Activated T-cell treated with anti-CD3 and anti-CD28 coated beads for 48 hours (primary cell): ENCODE results near the gene ESR2.
"Not testable (repeated sequence)": the region's sequence is repeated elsewhere in the genome, so short reads cannot be mapped to it uniquely, and the experiment has no call there.

Source experiments
- DNase-seq: peaks from one replicate; pipeline ENCODE4 v3.0.0-alpha.2; 2020; ENCODE audit warnings: low read depth

ESR2 gene

DNA sequence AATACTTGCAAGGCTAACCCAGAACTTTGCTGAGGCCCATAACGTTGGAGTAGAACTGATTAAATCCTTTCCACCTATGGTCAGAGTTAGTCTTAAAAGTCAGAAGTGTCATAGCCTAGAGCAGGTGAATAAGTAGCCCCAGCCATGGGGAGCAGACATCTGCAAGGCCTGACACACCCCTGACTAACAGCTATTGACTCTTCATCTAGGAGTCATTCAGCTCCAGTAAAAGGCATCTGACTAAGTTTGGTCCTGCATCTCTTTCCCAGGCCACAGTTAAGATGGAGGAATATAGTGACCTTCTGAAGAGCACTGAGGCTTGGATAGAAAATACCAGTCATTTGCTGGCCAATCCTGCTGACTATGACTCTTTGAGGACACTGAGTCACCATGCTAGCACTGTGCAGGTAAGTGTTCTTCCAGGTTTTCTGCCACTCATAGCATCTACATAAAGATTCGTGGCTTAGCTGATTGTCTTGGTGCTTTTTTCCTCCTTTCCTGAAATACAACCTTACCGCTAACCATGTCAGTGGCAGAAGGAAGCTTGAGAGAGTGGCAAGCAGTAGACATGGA is 212.9 kb downstream of the ESR2 start:
- DNase-seq: no peak

DNA sequence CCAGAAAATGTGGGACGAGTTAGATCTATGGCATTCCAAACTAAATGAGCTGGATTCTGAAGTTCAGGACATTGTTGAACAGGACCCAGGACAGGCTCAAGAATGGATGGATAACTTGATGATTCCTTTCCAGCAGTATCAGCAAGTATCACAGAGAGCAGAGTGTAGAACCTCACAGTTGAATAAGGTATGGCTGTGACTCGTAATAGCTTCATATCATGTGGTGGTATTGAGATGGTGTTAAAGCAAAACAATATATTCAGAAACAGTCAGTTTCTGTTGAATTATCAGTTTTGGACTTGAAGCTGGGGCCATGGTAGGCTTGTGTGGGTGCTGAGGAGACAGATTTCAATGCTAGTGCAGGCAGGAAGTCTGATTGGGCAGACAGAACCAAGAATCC is 213.7 kb downstream of the ESR2 start:
- DNase-seq: no peak

DNA sequence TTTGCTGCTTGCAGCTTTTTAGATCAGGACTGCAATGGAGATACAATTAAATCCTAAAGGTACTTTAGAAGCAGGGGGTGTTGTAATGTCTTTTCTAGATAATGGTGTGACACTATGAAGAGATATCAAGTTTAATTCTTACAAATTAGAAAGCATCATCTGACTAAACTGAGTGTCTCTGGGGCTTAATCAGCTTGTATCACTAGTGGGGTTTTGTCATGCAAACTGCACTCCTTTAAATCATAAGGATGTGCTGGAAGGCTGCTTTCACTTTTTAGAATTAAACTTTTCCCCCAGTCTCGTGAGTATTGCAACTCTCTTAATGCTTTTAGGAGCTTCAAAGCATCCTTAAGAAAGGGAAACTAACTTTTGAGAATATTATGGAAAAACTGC is 218.6 kb downstream of the ESR2 start:
- DNase-seq: no peak

DNA sequence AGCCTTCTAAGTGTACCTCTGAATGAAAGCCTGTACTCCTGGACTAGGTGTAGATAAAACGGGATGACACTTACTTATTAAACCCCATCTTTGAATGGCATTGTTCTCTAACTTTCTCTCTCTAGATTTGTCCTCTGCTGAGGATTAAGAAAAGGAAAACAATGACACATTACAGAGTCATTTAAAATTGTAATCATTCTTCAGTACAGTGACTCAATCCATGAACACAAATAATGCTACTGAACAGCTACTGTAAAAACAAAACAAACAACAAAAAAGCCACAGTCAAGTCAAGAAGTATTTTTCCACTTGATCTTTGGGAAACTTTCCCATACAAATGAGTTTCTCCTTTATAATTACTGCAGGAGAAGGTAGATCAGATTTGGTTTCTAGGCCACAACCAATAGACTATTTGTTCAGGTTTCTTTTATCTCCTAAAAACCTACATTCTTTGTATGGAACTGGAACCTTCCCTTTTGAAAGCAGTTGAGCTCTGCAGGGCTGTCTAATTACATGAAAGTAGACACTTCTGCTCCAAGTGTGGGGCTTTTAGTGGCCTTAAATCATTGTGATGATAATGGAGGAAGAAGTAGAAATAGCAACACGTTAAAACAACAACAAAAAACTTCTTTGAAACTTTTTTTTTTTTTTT is 219.1 kb downstream of the ESR2 start:
- no peak for DNase-seq

DNA sequence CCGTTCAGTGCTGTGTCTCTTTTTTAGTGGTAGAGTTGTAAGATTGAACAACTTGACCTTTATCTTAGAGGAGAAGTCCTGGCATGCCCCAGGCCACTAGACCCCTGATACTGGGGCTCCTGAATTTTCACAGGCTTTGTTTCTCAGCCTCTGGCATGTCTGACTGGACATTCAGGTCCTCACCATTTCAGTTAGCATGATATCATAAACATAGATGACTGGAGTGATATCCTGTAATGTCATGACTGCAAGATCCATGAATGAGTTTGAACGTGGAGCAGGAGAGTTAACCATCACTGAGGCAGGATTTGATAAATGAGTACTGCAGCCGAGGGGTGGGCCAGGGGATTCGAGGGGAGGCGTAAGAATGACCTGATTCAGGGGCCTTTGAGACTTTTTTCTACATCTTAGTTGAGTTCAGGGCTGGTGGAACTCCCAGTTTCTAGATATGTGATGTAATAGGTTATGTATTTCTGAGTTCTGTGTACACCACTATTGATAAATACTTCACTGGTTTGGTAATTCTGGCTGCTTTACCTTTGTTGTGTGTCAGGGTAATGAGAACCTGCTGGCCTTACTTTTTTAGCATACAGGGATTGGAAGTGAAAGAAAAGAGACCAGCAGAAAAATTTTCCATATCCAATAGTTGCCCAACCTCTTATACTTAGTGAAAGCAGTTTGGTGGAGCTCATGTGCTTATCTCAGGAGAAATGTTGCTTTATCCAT is 224.4 kb downstream of the ESR2 start:
- DNase-seq: no peak

DNA sequence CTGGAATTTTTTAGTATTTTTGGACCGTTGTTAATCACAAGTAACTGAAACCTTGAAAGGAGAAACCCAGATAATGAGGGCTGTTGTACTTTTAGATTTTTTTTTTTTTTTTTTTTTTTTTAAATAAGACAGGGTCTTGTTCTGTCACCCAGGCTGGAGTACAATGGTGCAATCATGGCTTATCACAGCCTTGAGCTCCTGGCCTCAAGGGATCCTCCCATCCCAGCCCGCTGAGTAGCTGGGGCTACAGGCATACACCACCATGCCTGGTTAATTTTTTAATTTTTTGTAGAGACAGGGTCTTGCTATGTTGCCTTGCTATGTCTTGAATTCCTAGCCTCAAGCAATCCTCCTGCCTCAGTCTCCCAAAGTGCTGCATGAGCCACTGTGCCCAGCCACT is 229.7 kb downstream of the ESR2 start:
- DNase-seq: no peak

DNA sequence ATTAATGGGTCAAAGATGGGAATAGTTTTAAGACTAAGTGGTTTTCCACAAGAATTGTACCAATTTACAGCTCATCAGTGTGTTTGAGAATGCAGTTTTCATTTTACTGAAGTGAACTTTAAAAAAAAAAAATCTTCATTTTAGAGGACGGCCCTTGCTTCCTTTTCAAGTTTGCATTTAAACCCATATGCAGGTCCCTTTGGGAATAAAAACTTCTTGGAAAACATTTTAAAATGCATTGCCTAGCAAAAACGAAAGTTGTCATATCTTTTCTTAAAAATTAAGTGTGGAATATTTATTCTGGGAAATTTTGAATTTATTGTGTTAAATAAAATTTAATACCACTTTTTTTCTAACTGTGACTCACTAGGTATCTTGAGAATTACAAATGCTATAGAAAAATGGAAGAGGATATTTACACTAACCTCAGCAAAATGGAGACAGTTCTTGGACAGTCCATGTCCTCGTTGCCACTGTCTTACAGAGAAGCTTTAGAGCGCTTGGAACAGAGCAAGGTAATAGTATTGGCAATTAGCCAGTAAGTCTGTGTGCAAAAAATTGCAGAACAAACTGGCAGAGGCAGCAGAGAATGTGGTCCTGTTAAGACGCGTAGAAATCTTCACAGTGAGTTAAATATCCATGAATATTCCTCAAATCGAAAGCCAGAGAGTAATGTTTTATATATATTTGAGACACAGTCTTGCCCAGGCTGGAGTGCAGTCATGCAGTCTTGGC is 231.6 kb downstream of the ESR2 start:
- DNase-seq: no peak

DNA sequence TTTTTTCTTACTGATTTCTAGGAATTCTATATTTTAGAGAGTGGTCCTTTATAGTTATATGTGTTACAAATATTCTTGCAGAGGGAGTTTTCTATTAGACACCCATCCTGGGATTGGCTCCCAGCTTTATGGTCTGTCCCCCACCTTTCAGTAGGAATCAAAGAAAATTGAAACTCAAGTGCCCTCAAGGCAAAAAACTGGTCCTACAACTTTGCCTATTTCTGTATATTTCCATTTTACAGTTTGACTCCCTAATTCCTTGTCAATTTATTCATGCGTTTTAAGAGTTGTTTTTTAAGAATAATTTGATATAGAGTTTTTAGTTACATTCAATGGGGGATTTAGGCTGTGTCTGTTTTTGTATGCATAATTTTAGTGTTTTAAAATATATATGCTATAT is 232.5 kb downstream of the ESR2 start:
- no peak for DNase-seq

DNA sequence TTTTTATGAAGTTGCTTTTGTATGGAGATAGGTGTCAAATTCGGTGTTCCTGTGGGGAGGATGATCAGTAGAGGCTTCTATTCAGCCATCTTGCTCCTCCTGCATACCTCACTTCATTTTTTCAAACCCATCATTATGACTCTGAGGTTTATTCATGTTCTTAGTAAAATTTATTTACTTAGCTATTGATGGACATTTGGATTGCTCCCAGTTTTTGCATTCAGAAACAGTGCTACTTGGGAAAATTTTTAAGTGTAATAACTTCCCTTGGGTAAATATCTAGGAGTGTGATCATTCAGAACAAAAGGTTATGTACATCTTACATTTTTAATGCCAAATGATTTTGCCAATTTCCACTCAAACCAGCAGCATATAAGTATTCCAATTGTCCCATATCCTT is 233.1 kb downstream of the ESR2 start:
- no peak for DNase-seq

DNA sequence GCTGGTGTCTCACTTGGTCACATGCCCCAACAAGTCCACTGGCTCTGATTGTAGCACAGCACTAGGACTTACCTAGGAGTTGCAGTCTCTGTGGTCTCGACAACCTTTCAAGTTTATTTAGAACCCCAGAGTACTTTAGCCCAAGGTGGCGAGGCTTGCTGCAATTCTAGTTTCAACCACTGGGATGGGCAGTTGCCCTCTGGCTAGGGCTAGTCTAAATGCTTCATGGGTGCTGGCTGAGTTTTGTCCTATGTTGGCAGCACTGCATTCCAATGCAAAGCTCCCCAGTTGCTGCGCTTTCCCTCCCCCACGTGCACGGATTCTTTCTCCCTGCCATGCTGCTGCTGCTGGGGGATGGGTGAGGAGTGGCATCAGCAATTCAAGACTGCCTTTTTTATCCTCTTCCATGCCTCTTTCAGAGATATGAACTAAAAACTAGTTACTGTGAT is 233.5 kb downstream of the ESR2 start:
- DNase-seq: peak; percentile 13

DNA sequence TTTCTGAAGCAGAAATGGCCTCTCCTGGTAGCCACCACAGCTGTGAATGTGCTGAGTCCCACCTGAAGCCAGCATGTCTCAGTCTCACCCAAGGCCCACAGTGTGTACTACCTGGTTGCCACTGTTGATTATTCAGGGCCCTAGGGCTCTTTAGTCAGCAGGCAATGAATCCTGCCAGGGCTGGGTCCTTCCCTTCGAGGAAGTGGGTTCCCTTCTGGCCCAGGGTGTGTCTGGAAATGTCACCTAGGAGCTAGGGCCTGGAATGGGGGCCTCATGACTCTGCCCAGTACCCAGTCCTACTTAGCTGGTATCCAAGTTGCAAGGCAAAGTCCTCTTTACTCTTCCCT is 234.0 kb downstream of the ESR2 start:
- no peak for DNase-seq

DNA sequence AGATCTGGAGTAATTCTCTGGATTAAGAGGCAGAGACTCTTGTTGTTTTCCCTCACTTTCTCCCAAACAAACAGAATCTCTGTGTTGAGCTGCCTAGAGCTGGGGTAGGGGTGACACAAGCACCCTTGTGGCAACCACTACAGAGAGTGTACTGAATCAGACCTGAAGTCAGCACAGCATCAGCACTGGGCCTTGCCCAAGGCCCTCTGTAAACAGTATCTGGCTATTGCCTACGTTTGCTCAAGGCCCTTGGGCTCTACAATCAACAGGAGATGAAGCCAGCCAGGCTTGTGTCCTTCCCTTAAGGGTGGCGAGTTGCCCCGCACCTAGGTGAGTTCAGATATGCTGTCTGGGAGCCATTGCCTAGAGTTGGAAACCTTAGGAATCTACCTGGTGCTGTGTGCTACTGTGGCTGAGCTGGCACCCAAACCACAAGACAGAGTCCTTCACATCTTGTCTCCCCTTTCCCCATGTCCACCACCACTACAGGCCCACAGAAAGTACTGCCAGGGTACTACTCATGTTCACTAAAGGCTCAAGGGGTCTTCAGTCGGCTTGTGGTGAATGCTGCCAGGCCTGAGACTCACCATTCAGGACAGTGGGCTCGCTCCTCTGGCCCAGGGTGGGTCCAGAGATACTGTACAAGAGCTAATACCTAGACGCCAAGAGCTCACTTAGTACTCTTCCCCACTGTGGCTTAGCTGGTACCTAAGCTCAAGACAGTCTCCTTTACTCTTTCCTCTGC is 234.5 kb downstream of the ESR2 start:
- DNase-seq: no peak

DNA sequence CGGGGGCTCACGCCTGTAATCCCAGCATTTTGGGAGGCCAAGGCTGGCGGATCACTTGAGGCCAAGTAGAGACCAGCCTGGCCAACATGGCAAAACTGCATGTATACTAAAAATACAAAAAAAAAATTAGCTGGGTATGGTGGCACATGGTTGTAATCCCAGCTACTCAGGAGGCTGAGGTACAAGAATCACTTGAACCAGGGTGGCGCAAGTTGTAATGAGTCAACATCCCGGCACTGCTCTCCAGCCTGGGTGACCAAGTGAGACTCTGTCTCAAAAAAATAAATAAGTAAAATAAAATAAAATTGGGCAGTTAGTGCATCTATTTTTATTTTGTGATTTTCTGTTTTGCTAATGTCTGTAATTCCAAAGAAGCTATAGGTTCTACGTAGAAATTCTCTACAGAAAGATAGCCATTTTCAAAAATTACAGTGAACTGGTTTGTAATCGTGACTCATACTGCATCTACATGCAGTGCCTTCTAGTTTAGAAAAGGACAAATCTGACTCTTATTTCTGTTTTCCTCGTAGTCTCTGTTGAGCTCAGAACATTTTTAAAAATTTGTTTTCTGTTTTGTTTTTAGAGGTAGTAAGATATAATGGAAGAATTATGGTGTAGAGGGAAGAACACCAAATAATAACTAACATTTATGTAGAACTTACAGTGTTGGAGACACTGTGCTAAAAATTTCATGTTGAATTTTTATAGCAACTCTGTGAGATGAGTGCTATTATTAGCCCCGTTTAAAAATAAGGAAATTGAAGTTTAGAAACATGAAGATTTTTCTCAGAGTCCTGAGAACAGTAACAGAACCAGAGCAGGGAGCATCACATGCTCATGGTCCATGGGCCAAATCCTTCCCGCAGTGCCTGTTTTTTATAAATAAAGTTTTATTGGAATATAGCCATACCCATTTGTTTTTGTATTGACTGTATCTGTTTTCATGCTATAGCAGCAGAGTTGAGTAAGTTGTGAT is 240.2 kb downstream of the ESR2 start:
- DNase-seq: no peak

DNA sequence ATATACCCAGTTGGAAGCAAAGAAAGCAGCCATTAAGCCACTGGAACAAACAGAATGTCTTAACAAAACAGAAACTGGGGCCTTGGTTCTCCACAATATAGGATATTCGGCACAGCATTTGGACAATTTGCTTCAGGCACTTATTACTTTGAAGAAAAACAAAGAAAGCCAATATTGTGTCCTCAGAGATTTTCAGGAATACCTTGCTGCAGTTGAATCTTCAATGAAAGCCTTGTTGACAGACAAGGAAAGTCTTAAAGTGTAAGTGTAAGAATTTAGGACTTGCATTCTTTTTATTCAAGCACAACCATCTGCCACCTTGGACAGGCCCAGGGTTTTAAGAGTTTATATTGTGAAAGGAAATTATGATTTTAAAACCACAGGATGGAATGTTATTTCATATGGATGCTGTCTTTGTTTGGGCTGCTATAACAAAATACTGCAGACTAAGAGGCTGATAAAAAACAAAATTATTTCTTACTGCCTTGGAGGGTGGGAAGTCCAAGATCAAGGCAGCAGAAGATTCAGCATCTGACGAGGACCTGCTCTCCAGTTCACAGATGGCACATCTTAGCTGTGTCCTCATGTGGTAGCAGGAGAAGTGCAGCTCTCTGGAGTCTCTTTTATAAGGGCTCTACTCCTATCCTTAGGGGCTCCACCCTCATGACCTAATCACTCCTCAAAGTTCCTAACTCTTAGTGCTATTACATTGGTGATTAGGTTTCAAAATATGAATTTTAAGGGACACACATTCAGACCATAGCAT is 244.4 kb downstream of the ESR2 start:
- no peak for DNase-seq

DNA sequence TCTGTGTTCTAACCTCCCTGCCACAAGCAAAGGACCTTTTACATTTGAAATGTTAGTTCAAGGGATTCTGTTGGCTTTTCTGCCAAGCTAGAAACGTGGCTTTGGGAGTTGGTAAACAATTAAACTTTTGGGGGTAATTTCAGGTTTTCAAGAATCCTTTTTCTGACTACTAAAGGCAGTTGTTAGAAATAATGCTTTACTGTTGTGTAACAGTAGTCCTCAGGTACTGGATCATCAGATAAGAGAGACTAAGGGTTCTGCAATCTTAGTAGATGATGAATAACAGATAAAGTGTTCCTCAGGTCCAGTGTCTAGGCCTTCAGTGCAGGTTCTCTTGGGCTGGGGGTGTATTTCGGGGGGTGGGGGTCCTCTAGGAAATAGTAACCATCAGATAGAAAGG is 249.1 kb downstream of the ESR2 start:
- DNase-seq: no peak

DNA sequence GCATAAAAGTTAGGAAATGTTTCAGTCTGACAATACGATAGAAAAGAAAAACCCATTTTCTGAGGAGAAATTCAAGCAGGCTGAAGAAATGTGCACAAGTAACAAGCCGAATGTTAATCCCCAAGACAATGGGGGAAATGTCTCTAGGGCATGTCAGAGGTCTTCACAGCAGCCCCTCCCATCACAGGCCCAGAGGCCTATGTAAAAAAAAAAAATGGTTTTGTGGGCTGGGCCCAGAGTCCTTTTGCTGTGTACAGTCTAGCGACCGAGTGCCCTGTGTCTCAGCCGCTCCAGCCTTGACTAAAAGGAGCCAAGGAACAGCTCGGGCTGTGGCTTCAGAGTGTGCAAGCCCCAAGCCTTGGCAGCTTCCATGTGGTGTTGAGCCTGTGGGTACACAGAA is 250.9 kb downstream of the ESR2 start:
- not testable (repeated sequence) for DNase-seq

DNA sequence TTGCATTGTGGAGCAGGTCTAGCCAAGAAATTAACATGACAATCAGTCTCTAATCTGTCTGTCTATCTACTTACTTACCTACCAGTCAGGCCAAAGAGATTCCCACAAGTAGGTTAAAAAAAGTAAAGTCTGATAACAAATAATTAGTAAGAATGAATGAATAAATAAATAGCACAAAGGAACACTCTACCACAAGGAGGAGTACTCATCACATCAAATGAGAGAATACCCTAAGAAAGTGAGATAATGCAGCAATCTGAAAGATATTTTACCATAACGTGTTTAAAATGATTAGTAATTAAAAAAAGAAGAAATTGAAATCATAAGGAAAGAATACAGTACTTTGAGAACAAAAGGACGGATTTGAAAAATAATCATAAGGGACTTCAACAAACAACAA is 254.1 kb downstream of the ESR2 start:
- no peak for DNase-seq

DNA sequence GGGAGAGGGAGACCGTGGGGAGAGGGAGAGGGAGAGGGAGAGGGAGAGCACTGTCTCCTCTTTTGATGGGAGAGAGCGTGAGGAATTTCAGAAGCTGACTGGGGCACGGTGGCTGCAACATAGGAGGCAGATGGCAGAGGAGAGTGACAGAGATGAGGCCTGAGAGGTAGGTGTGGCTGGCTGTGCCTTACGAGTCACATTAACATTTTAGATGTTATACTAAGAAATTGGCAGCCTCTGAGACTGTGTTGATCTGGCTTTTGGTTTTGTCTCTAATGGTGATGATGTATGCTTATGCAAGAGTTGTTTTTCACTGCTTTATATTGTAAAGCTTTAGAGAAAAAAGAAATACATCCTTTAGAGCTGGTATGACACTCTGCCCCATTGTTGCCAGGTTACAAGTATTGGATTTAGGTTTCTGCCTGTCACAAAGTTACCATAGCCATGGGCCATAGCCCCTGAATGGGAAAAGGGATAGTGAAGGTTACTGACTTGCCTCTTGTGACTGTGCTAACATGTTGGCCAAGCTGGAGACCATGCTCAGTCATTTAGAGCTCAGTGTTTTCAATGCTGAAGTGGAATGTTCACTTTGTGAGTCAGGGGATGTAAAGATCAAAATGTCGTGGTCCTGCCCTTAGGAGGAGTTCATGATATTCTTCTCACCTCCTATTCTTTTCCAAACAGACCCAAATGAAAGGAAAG is 255.2 kb downstream of the ESR2 start:
- DNase-seq: no peak

DNA sequence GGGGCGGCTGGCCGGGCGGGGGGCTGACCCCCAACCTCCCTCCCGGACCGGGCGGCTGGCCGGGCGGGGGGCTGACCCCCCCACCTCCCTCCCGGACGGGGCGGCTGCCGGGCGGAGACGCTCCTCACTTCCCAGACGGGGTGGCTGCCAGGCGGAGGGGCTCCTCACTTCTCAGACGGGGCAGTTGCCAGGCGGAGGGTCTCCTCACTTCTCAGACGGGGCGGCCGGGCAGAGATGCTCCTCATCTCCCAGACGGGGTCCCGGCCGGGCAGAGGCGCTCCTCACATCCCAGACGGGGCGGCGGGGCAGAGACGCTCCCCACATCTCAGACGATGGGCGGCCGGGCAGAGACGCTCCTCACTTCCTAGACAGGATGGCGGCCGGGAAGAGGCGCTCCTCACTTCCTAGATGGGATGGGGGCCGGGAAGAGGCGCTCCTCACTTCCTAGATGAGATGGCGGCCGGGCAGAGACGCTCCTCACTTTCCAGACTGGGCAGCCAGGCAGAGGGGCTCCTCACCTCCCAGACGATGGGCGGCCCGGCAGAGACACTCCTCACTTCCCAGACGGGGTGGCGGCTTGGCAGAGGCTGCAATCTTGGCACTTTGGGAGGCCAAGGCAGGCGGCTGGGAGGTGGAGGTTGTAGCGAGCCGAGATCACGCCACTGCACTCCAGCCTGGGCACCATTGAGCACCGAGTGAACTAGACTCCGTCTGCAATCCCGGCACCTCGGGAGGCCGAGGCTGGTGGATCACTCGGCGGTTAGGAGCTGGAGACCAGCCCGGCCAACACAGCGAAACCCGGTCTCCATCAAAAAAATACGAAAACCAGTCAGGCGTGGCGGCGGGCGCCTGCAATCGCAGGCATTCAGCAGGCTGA is 256.1 kb downstream of the ESR2 start:
- not testable (repeated sequence) for DNase-seq
